Neural crest cell (in vitro differentiated cells): Measurements from ENCODE around the gene COL16A1. TPM values are rescaled to one million over a fixed set of nuclear protein-coding genes. Genes with fewer than 3 reads are reported as not detected.

ENCODE experiments used
- DNase-seq: peaks from one replicate; pipeline ENCODE4 v3.0.0; 2021; ENCODE audit warnings: low read depth, mixed read lengths, low spot score
- H3K27ac Mint-ChIP-seq: one replicate; pipeline ENCODE4 v1.8.0; 2021; ENCODE audit warnings: mild to moderate bottlenecking, mixed read lengths; ENCODE audit not compliant: unreplicated experiment
- H3K27me3 Mint-ChIP-seq: 2 replicates; pipeline ENCODE4 v1.8.0; 2021; ENCODE audit warnings: low read depth, mild to moderate bottlenecking, mixed read lengths
- H3K36me3 Mint-ChIP-seq: 2 replicates; pipeline ENCODE4 v1.8.0; 2021; ENCODE audit warnings: low read depth, mild to moderate bottlenecking, mixed read lengths
- H3K4me1 Mint-ChIP-seq: 2 replicates; pipeline ENCODE4 v1.8.0; 2021; ENCODE audit warnings: mixed read lengths
- H3K4me3 Mint-ChIP-seq: one replicate; pipeline ENCODE4 v1.8.0; 2021; ENCODE audit warnings: mild to moderate bottlenecking, mixed read lengths
- H3K9me3 Mint-ChIP-seq: 2 replicates; pipeline ENCODE4 v1.8.0; 2021; ENCODE audit warnings: mixed read lengths
- total RNA-seq: library from RNA; stranded (reverse); gene quantifications from 2 replicates; pipeline ENCODE4 v1.2.1, GENCODE V29; 2021
- TF ChIP-seq, protein P1 (sequence below): fragments of 200-600 bp; sonication (generic); conservative IDR thresholded peaks from 2 replicates; pipeline ENCODE4 v1.5.0; 2021; ENCODE audit warnings: antibody characterized with exemption, mild to moderate bottlenecking

Gene COL16A1
- total RNA-seq, 1 donor from 2014 or later, result 0.72 TPM

DNA sequence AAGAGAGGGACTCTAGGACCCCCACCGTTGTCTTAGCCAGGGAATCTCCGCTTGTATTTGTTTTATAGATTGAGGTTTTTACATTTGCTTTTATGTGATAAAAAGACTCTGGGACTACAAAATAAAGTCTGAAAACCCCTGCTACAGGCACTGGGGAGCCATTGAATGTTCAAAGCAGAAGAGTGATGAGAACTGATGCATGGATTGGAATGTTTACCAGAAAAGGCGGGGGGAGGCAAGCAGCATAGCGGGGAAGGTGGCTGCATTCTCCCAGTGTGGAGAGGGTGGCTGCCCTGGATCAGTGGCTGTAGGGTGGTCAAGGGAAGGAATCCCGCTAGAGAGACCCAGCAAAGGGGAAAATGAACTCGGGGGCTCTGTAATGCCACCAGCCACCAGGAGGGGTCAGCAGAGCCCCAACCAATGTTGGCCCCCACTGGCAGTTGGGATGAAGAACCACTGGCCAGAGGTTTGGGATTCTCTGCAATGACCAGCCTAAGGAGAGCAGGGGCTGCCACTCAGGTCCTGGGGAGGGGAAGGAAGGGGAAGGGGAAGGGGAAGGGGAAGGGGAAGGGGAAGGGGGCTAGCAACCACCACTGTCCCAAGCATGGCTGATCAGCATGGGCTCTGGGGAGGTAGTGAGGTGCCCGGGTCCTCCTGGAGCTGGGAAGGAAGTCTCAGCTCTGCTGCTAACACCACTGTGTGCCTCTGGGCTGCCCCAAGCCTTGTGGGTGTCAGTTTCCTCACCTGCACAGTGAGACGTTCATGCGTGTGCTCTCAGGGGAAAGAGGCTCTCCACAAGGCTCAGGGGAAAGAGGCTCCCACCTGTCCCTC, 40.0 kb downstream of the COL16A1 start:
- peak; percentile 85 for DNase-seq
- H3K9me3 Mint-ChIP-seq, result no peaks in the 10 kb centered on the region
- no peaks in the 10 kb centered on the region for H3K4me1 Mint-ChIP-seq

DNA sequence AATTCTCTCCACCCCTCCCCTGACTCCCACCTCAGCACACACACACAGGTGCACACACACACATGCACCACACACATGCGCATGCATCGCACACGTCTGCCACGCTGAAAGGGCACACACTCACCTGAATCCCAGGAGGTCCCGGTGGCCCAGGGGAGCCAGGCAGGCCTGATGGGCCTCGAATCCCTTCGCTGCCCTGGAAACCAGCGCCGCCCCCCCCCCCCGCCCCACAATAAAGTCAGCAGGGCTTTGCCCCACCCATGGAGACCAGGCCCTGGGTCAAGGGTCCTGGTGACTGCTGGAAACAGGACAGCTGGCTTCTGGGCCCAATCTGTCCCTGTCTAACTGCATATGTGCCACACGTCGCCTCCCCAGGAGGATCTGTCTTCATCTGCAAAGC, 41.4 kb downstream of the COL16A1 start:
- TF ChIP-seq, protein P1, sequence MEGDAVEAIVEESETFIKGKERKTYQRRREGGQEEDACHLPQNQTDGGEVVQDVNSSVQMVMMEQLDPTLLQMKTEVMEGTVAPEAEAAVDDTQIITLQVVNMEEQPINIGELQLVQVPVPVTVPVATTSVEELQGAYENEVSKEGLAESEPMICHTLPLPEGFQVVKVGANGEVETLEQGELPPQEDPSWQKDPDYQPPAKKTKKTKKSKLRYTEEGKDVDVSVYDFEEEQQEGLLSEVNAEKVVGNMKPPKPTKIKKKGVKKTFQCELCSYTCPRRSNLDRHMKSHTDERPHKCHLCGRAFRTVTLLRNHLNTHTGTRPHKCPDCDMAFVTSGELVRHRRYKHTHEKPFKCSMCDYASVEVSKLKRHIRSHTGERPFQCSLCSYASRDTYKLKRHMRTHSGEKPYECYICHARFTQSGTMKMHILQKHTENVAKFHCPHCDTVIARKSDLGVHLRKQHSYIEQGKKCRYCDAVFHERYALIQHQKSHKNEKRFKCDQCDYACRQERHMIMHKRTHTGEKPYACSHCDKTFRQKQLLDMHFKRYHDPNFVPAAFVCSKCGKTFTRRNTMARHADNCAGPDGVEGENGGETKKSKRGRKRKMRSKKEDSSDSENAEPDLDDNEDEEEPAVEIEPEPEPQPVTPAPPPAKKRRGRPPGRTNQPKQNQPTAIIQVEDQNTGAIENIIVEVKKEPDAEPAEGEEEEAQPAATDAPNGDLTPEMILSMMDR, result no peak
- Mint-ChIP-seq H3K9me3 (no peaks in the 10 kb centered on the region), H3K36me3 (no peaks in the 10 kb centered on the region), H3K4me1 (no peaks in the 10 kb centered on the region), H3K4me3 (no peak overlapping the region), H3K27me3 (peaks cover 3% of the 10 kb centered on the region), H3K27ac (no peak overlapping the region)
- no peak for DNase-seq

More for the DNA sequence above, 40.0 kb downstream of the COL16A1 start:
- TF ChIP-seq, protein P1, result peak; percentile 88
- H3K36me3 Mint-ChIP-seq, result no peaks in the 10 kb centered on the region
- H3K27me3 Mint-ChIP-seq, result peaks cover 3% of the 10 kb centered on the region
- no peak overlapping the region for H3K4me3 Mint-ChIP-seq
- no peak overlapping the region for H3K27ac Mint-ChIP-seq

DNA sequence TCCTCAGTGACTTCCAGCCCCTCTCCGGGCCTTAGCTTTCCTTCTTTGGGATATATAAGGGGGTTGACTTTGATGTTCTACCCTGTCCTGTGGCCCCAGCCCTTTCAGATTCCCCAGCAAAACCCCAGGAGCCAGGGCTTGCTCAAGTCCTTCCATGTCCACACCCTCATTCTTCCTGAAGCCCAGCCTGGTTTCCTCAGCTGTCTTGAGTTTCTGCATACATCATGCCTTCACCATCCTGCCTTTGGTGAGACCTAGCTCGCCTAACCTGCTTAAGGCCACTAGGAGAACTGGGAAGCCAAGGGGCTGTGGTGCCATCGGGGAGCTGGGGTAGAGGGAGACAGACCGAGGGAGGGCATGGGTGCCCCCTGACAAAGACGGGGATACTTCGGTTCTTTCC, 42.0 kb downstream of the COL16A1 start:
- no peak for DNase-seq
- peaks cover 3% of the 10 kb centered on the region for H3K27me3 Mint-ChIP-seq
- no peaks in the 10 kb centered on the region for H3K4me1 Mint-ChIP-seq
- no peak overlapping the region for H3K4me3 Mint-ChIP-seq
- no peaks in the 10 kb centered on the region for H3K36me3 Mint-ChIP-seq
- no peak overlapping the region for H3K27ac Mint-ChIP-seq
- TF ChIP-seq, protein P1, result no peak
- no peaks in the 10 kb centered on the region for H3K9me3 Mint-ChIP-seq

DNA sequence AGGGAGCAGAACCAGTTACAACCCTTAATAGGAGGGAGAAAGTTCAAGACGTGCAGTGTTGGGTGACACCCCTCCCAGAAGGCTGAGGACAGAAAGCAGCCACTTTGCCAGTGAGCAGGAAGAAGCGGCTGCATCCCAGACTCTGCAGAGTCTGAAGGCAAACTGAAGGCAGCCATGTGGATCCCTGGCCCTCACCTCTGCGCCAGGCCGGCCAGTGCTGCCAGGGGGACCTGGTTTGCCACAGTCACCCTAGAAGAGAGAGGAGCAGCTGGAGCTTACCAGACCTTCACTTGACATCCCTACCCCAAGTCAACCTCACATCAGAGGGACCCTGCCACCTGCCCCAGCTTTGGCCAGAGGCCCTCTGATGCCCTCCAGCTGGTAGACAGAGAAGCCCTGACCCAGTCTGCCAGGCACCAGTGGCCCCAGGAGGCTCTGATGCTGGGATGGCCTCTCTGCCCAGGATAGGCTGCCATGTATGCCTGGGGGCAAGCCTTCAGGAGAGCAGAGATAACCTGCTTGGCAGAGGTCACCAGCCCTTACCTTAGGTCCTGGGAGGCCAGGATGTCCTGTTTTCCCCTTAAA, 42.9 kb downstream of the COL16A1 start:
- Mint-ChIP-seq H3K27me3 (peaks cover 3% of the 10 kb centered on the region), H3K9me3 (no peaks in the 10 kb centered on the region), H3K4me3 (no peak overlapping the region), H3K27ac (no peak overlapping the region), H3K4me1 (no peaks in the 10 kb centered on the region), H3K36me3 (no peaks in the 10 kb centered on the region)
- TF ChIP-seq, protein P1, result no peak
- DNase-seq, result no peak

DNA sequence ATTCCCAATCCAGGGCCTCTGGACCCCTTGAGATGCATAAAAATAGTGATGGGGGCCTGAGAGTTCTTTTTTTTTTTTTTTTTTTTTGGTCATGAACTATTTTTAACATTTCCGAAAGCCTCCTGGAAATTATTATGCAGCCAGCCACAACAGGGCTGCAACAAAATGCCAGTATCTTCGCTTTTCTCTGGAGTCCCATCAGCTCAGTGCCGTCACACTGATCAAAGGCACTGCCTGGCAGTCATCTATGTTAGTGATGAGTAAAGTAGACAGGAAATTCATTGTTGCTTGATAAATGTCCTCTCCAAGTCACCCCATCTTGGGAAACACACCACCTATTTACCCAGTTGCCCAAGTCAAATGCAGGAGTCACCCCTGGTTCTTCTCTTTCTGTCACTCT, 43.9 kb downstream of the COL16A1 start:
- H3K36me3 Mint-ChIP-seq, result no peaks in the 10 kb centered on the region
- peaks cover 5% of the 10 kb centered on the region for H3K27me3 Mint-ChIP-seq
- TF ChIP-seq, protein P1, result no peak
- H3K4me1 Mint-ChIP-seq, result no peaks in the 10 kb centered on the region
- H3K9me3 Mint-ChIP-seq, result no peaks in the 10 kb centered on the region
- no peak overlapping the region for H3K27ac Mint-ChIP-seq
- no peak for DNase-seq
- no peak overlapping the region for H3K4me3 Mint-ChIP-seq
